ENCODE results near the gene CD53.
"Not testable (repeated sequence)": the region's sequence is repeated elsewhere in the genome, so short reads cannot be mapped to it uniquely, and the experiment has no call there.

CD53 gene

DNA sequence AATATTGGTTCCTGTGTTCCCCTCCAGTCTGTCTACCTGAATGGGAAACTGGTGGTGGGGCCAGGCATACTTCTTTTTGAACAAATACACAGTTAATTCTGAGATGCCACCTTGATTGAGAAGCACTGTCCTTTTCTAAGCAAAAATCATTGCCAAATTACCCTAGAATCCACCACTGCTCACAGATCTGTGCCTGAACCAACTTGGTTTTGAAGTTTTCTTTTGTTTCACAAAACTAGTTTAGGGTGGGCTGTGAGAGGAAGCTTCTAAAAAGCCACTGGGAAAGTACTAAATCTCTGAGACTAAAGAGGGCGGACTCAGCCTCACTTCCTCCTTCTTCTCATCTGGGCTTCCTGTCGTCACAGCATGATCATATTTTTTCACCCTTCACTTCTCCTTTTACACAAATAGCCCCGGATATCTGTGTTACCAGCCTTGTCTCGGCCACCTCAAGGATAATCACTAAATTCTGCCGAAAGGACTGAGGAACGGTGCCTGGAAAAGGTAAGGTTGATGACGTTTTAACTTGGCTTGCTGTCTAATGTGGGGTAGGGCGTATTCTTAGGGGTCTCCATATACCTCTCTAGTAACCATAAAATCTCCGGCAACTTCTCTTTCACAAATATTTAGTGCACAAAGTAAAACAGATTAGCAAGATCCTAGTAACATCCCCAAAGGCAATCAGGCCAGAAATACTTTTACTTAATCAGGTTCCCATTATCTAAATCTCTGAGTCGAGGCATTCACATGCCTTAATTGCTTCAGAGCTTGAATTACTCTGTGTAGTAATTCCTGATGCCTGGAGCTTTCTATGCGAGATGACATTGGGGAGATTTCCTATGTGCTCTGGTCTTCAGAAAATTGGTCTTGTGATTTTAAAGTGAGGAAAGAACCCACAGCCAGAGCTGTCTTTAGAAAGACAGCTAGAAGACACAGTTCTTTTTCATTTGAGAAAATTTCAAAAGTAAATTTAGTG is at the start of gene CD53:
CD53 (plus strand) TSS at position 404 of the 976 bp plus-strand sequence. CDS start 18,261 bp downstream, outside the sequence.
- DNase-seq, result no peak

- DNase-seq, result no peak
These were observed 48.8 kb upstream of the CD53 start for GRCh38 chr1:110824192-110824591.

DNA sequence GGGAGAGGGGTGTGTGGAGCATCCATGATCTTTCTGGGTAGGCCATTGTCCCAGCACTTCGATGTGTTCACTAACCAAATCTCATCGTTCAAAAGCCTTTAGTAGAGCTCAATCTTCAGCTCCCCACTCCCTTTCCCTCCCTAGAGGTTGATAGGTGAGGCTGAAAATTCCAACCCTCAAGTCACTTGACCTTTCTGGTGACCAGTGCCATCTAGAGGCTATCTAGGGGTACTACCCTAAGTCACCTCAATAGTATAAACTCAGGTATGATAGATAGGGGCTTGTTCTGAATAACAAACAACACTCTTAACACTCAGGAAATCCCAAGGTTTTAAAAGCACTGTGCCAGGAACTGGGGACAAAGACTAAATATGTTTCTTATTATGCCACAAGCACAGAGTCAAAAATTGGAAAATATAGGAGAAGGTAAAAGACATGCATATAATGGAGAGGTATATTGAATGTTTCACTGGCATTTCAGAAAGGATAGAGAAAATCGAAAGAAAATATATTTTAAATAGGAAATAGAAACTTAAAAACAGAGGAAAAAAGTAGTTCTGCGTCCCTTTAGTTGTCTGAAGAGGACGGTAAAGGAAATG is 42.9 kb upstream of the CD53 start:
- DNase-seq, result peak; percentile 31

GRCh38 chr1:110833779-110834178 is 39.2 kb upstream of the CD53 start:
- DNase-seq, result not testable (repeated sequence)

DNA sequence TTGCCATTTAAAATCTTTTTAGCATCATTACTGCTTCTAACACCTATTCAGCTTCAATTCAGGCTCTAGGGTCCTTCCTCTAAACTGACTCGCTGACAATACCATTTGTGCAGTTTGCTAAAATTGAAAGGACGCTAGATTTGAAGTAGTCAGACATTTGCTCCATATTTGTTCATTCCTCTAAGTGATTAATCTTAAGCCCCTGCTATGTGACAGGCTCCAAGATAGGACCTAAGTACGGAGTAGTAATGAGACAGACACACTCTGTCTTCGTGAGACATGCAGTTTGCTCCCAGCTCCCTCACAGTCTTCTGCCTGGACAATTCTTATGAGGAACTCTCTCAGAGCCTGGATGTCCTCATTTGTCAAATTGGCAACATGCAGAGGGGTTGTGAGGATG is 26.1 kb upstream of the CD53 start:
- no peak for DNase-seq

- no peak for DNase-seq
These were observed 22.8 kb upstream of the CD53 start for GRCh38 chr1:110850145-110850544.

DNA sequence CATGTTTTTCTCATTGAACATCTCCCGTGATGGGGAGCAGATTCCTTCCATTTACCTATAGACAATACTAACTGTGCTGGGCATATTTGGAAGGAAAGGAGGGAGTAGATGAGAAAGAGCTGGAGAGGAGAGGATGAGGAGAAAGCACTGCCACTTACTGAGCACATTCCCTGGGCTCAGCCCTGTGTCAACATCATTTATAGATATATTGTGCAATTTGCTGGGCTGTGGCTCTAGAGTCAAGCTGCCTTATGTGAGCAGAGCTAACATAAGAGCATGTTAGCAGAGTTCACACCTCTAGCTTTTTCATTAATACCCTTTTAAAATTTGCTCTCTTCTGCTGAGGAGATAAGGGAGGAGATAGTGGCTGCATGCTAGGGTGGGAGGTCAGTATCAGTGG is 22.3 kb upstream of the CD53 start:
- DNase-seq, result peak; percentile 5

- no peak for DNase-seq
These were observed 19.8 kb upstream of the CD53 start for GRCh38 chr1:110853135-110853534.

GRCh38 chr1:110856410-110856809 is 16.5 kb upstream of the CD53 start:
- DNase-seq, result no peak

DNA sequence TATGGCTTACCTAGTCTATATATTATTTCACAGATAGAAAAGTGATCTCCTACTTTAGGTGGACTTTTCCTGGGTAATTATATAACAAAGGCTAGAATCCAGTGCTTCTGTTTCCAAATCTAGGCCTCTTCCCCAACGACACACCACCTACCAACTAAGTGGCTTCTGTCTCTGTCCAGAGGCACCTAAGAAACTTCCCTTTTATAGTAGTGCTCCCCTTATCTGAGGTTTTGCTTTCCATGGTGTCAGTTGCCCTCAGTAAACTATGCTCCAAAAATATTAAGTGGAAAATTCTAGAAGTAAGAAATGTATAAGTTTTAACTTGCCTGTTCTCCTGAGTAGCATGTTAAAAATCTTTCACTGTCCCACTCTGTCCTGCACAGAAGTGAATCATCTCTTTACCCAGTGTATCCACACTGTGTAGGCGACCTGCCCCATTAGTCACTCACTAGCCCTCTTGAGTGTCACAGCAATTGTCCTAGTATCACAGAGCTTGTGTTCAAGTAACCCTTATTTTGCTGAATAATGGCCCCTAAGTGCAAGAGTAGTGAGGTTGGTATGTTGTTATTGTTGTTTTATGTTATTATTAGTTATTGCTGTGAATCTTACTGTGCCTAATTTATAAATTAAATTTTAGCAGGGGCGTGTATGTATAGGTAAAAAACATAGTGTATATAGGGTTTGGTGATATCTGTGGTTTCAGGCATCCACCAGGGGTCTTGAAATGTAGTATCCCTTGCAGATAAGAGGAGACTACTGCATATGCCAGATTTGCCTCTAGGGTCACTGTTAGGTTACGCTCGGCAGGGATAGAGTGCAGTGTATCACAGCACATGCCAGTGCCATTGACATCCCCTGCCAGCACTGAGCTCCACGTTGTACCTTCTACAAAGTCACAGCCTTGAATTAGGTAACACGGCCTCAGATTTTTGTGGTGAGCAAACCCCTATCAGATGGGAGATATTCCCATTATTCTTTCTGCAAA is 14.7 kb upstream of the CD53 start:
- no peak for DNase-seq

- no peak for DNase-seq
These were observed 13.9 kb upstream of the CD53 start for GRCh38 chr1:110859062-110859461.

DNA sequence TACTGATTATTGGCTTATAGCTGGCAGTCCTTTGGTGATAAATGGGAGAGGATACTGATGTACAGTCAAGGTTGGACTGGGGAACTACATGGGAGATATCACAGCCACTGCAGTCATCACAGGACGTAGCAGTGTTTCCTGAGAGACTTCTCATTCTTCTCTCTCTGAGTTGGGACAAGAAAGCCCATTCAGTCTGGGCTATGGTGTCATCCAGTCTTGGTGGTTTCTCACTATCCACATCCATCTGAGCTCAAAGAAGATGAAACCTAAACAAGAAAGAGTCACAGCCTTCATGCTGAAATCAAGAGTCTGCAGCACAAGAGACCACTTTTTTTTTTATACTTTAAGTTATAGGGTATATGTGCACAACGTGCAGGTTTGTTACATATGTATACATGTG is 12.8 kb upstream of the CD53 start:
- DNase-seq, result no peak

GRCh38 chr1:110860620-110861019 is 12.3 kb upstream of the CD53 start:
- not testable (repeated sequence) for DNase-seq

DNA sequence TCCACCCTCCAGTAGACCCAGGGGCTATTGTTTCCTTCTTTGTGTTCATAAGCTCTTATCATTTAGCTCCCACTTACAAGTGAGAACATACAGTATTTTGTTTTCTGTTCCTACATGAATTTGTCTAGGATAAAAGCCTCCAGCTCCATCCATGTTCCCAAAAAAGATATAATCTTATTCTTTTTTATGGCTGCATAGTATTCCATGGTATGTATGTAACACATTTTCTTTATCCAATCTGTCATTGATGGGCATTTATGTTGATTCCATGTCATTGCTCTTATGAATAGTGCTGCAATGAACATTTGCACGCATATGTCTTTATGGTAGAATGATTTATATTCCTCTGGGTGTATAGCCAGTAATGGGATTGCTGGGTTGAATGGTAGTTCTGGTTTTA is 11.0 kb upstream of the CD53 start:
- not testable (repeated sequence) for DNase-seq

GRCh38 chr1:110864287-110864686 is 8.7 kb upstream of the CD53 start:
- DNase-seq, result no peak

DNA sequence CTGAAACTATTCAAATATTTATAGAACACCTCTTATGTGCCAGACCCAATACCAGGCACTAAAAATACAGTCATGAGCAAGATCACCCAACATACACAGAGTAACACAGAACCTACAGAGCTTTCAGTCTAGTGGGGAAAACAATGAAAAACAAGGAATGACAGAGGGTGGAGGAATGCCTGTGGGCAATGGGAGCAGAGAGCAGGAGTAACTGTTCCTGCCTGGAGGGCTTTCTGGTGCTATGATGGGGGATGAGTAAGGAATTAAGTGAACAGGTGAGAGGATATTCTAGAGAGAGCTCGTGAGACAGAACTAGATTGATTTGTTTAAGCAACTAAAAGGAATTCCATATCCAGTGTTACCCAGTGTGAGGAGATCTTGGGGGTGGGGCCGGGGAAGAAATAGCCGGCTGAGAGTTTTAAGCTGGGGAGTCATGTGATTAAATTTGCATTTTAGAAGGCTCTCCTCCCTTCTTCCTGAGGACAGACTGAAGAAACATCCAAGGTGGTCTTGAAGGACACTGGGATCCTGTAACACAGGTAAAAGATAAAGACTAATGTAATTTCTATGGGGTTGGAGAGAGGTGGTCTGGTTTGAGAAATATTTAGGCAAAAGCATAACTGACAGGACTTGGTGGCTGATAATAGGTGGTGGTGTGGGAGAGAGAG is 2.1 kb upstream of the CD53 start:
- no peak for DNase-seq

GRCh38 chr1:110872366-110872744 is 593 bp upstream of the CD53 start:
- no peak for DNase-seq

DNA sequence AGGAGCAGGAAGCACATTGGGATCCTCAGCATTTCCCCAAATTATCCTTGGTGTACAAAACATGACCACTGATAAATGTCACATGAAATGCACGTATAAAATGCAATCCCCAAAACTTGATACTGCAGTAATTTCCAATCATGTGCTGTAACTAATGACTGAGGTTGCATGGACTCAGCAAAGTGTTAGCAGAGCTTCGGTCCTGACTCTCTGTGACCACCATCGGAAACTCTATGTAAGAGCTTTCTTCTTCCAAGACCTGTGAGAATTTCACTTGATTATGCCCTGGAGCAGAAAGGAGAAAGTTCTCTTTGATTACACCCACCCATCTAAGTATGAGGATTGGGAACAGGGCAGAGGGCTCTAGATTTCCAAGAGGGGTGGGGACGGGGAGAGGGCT is 908 bp downstream of the CD53 start:
- DNase-seq, result no peak

DNA sequence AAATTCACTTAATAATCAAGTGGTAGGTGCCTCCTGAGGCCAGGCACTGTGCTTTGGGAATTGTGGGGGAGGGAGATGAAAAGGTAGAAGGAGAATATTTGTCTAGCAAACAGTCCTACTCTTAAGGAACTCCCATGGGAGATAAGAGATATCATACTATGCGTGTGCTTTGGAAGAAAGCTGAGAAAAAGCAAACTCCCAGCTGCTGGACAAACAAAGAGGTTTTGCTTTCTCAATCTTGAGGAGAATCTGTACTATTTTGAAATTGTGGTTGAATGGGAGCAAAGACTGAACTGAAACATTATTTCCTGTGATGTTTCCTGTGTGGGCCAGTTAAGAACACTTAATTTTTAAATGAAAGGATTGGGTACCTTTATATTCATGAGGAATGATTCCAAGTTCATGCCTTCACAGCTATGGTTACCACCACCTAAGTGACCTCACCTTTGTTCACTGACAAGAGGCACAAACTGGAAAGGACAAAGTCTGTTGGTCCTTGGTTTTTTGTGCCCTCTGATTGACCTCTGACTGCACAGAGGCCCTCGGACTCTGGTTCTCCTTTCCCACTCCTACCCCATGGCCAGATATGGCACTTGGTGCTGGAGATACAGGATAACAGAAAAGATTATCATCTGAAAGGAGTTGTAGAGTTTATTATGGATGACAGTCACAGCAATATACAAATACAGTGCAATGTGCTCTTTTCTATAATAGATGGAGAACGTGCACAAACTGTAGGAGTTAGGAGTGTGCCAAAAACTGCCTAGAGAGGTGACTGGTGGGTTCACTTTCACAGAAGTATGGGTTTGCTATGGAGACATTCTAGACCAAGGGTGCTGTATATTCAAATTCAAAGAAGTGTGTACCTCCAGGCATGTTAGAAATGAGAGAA is 1.6 kb downstream of the CD53 start:
- DNase-seq, result no peak

DNA sequence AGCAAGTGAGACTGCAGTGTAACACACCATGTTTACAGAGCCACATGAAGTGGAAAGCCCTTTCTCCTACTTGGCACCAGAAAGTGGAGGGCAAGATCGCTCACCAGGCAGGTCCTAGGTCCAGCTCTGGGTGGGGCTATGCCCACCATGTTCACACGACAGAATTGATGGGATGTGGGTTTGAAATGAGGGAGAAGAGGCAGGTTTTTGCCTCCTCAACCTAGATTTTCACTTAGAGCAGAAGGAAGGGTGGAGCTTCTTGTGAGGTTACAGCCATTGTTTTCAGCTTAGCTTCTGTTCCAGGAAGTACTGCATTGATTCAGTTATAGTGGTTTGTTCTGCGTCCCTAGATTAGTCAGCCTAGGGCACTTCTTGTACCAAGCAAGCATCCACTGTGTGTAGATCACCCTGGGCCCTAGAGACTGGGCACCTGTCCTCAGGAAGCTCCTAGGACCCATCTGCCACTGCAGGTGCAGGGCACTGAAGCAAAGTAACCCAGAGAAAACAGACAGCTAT is 2.3 kb downstream of the CD53 start:
- peak; percentile 85 for DNase-seq

GRCh38 chr1:110876748-110877341 is 3.9 kb downstream of the CD53 start:
- no peak for DNase-seq
